H1 (cell line): ENCODE data around the gene P4HA3. TPM values are rescaled to one million over a fixed set of nuclear protein-coding genes. Genes with fewer than 3 reads are reported as not detected.

ENCODE experiments used
- CTCF ChIA-PET: fragments of 300-600 bp; sonication (Branson Sonifier 250); formaldehyde crosslinking; loops from one replicate; lab custom pipeline; 2021; ENCODE audit not compliant: partially characterized antibody; lab: Charles Lee
- POLR2A ChIA-PET: fragments of 300-600 bp; sonication (Branson Sonifier 250); formaldehyde crosslinking; loops from one replicate; lab custom pipeline; 2021; ENCODE audit warnings: inconsistent platforms; ENCODE audit not compliant: partially characterized antibody; lab: Charles Lee
- DNase-seq, 2 experiments: peaks; one replicate each; pipeline versions ENCODE4 v3.0.0 to v3.0.0-alpha.2; 2010 to 2022; ENCODE audit warnings: low spot score in 2 of 2, low read depth in 1 of 2, mixed read lengths in 1 of 2
- FAIRE-seq: peaks from 2 replicates; lab custom pipeline; 2011; peaks lifted over from hg19 to GRCh38; lab: Jason Lieb, UNC
- H2AFZ ChIP-seq: 2 replicates; pipeline ENCODE4 v1.8.1; 2012; ENCODE audit warnings: low read length, inconsistent platforms
- H2AK5ac ChIP-seq: 2 replicates; pipeline ENCODE4 v1.6.1; 2013; ENCODE audit warnings: low read depth, low read length
- H2BK120ac ChIP-seq: replicated peaks from 2 replicates; pipeline ENCODE3; 2013; ENCODE audit warnings: low read depth, low read length, inconsistent platforms
- H2BK12ac ChIP-seq: 2 replicates; pipeline ENCODE4 v1.6.1; 2013; ENCODE audit warnings: low read depth, low read length
- H2BK15ac ChIP-seq: 2 replicates; pipeline ENCODE4 v1.6.1; 2013; ENCODE audit warnings: low read length
- H2BK20ac ChIP-seq: 2 replicates; pipeline ENCODE4 v1.6.1; 2013; ENCODE audit warnings: low read length
- H2BK5ac ChIP-seq: 2 replicates; pipeline ENCODE4 v1.6.1; 2013; ENCODE audit warnings: low read depth, low read length
- H3K14ac ChIP-seq: 2 replicates; pipeline ENCODE4 v1.6.1; 2013; ENCODE audit warnings: inconsistent platforms; ENCODE audit not compliant: insufficient read length
- H3K18ac ChIP-seq: 2 replicates; pipeline ENCODE4 v1.6.1; 2013; ENCODE audit warnings: low read length; ENCODE audit errors: extremely low read depth
- H3K23ac ChIP-seq: 2 replicates; pipeline ENCODE4 v1.6.1; 2013; ENCODE audit warnings: inconsistent platforms; ENCODE audit not compliant: insufficient read length
- H3K23me2 ChIP-seq: 2 replicates; pipeline ENCODE4 v1.6.1; 2013; ENCODE audit warnings: low read depth, low read length
- H3K27ac ChIP-seq: 2 replicates; pipeline ENCODE4 v1.6.1; 2011; ENCODE audit warnings: low read depth, low read length, inconsistent platforms
- H3K27me3 ChIP-seq, 4 experiments: replicated peaks in 1 of 4; 1 replicate in 1 of 4; 2 replicates in 3 of 4; pipeline versions ENCODE4 v1.6.1 to v1.8.1; 2011 to 2013; ENCODE audit warnings: low read length in 3 of 4, mild to moderate bottlenecking in 3 of 4, inconsistent platforms in 2 of 4, mixed read lengths in 2 of 4, moderate library complexity in 1 of 4; ENCODE audit not compliant: control insufficient read depth in 3 of 4, insufficient read depth in 3 of 4; ENCODE audit errors: extremely low read depth in 1 of 4
- H3K36me3 ChIP-seq, 4 experiments: 2 replicates each; pipeline versions ENCODE4 v1.6.1 to v1.8.1; 2011 to 2013; ENCODE audit warnings: mild to moderate bottlenecking in 4 of 4, low read length in 3 of 4, moderate library complexity in 2 of 4, control low read depth in 1 of 4, inconsistent platforms in 1 of 4; ENCODE audit not compliant: insufficient read depth in 4 of 4, control insufficient read depth in 2 of 4
- H3K4ac ChIP-seq: replicated peaks from 2 replicates; pipeline ENCODE3; 2013; ENCODE audit warnings: low read length, low read depth, mixed read lengths, inconsistent platforms; ENCODE audit not compliant: insufficient read length
- H3K4me1 ChIP-seq, 4 experiments: replicated peaks in 1 of 4; 1 replicate in 1 of 4; 2 replicates in 3 of 4; pipeline versions ENCODE4 v1.6.1 to v1.8.1; 2011 to 2013; ENCODE audit warnings: low read length in 3 of 4, inconsistent platforms in 2 of 4, mixed read lengths in 1 of 4; ENCODE audit not compliant: insufficient read depth in 4 of 4, control insufficient read depth in 3 of 4
- H3K4me2 ChIP-seq, 2 experiments: 2 replicates each; pipeline versions ENCODE4 v1.6.1 to v1.8.1; 2011 to 2013; ENCODE audit warnings: low read depth in 2 of 2, low read length in 2 of 2, control low read depth in 1 of 2, inconsistent platforms in 1 of 2, mild to moderate bottlenecking in 1 of 2; ENCODE audit not compliant: insufficient read depth in 1 of 2
- H3K4me3 ChIP-seq, 4 experiments: fragments of 200-600, 300-600 bp in 1 of 4; sonication (generic), shearing (Covaris generic), sonication (Bioruptor Twin) in 1 of 4; 2 replicates each; pipeline versions ENCODE4 v1.5.1 to v1.8.1; 2011 to 2016; ENCODE audit warnings: low read length in 4 of 4, low read depth in 3 of 4, control low read depth in 2 of 4, inconsistent platforms in 2 of 4, mild to moderate bottlenecking in 2 of 4, mixed read lengths in 1 of 4, moderate library complexity in 1 of 4; ENCODE audit not compliant: insufficient read depth in 2 of 4; ENCODE audit errors: extremely low read depth in 1 of 4
- H3K56ac ChIP-seq: replicated peaks from 2 replicates; pipeline ENCODE3; 2013; ENCODE audit warnings: low read depth, mild to moderate bottlenecking, mixed read lengths, low read length, inconsistent platforms; ENCODE audit not compliant: insufficient read length
- H3K79me1 ChIP-seq: 2 replicates; pipeline ENCODE4 v1.6.1; 2013; ENCODE audit warnings: low read depth, low read length, control low read depth
- H3K79me2 ChIP-seq, 2 experiments: 2 replicates each; pipeline versions ENCODE4 v1.6.1 to v1.8.1; 2012 to 2013; ENCODE audit warnings: low read length in 2 of 2, mild to moderate bottlenecking in 2 of 2, inconsistent platforms in 1 of 2; ENCODE audit not compliant: insufficient read depth in 2 of 2, control insufficient read depth in 1 of 2
- H3K9ac ChIP-seq, 4 experiments: replicated peaks in 1 of 4; 1 replicate in 1 of 4; 2 replicates in 3 of 4; pipeline versions ENCODE4 v1.6.1 to v1.8.1; 2011 to 2013; ENCODE audit warnings: low read depth in 3 of 4, low read length in 3 of 4, control low read depth in 2 of 4, mild to moderate bottlenecking in 2 of 4, moderate library complexity in 2 of 4, inconsistent platforms in 1 of 4; ENCODE audit errors: extremely low read depth in 1 of 4
- H3K9me3 ChIP-seq, 2 experiments: 2 replicates each; pipeline versions ENCODE4 v1.6.1 to v1.8.1; 2012 to 2013; ENCODE audit warnings: mild to moderate bottlenecking in 2 of 2, moderate library complexity in 2 of 2, control low read depth in 1 of 2, inconsistent platforms in 1 of 2, low read depth in 1 of 2, low read length in 1 of 2, mixed read lengths in 1 of 2; ENCODE audit not compliant: insufficient read depth in 2 of 2
- H4K20me1 ChIP-seq, 2 experiments: replicated peaks in 1 of 2; 2 replicates each; pipeline versions ENCODE3 to v1.8.1; 2011 to 2013; ENCODE audit warnings: inconsistent platforms in 2 of 2, low read length in 2 of 2, mild to moderate bottlenecking in 1 of 2; ENCODE audit not compliant: insufficient read depth in 2 of 2, control insufficient read depth in 1 of 2
- H4K5ac ChIP-seq: 2 replicates; pipeline ENCODE4 v1.6.1; 2013; ENCODE audit warnings: low read length, low read depth, mixed read lengths, inconsistent platforms; ENCODE audit not compliant: insufficient read length
- H4K8ac ChIP-seq: 2 replicates; pipeline ENCODE4 v1.8.0; 2013; ENCODE audit warnings: mild to moderate bottlenecking, moderate library complexity, low read length, inconsistent platforms; ENCODE audit not compliant: insufficient read depth; ENCODE audit errors: extremely low read depth
- H4K91ac ChIP-seq: replicated peaks from 2 replicates; pipeline ENCODE3; 2013; ENCODE audit warnings: low read length, mixed read lengths, inconsistent platforms; ENCODE audit not compliant: insufficient read length
- ATF3 ChIP-seq: IDR thresholded peaks from 2 replicates; pipeline ENCODE4 v1.6.1; 2011; ENCODE audit warnings: low read depth, mild to moderate bottlenecking, low read length; ENCODE audit not compliant: insufficient read depth
- CBX8 ChIP-seq: fragments of 300-800, 300-1000 bp; sonication (generic); IDR thresholded peaks from 2 replicates; pipeline ENCODE4 v1.7.1; 2016; ENCODE audit warnings: low read depth, low read length, borderline replicate concordance
- EZH2 ChIP-seq: fragments of 200-600 bp; sonication (generic); IDR thresholded peaks from 2 replicates; pipeline ENCODE4 v1.7.1; 2012; ENCODE audit warnings: low read depth, mild to moderate bottlenecking, moderate library complexity, low read length, inconsistent platforms; ENCODE audit not compliant: severe bottlenecking
- HDAC2 ChIP-seq, 2 experiments: fragments of 300-600 bp in 1 of 2; sonication (generic) in 1 of 2; IDR thresholded peaks; 2 replicates each; pipeline ENCODE4 v1.6.1; 2011 to 2012; ENCODE audit warnings: low read depth in 2 of 2, low read length in 2 of 2, mild to moderate bottlenecking in 2 of 2, moderate library complexity in 2 of 2, borderline replicate concordance in 1 of 2, inconsistent platforms in 1 of 2
- KDM1A ChIP-seq: fragments of 200-600, 300-600 bp; sonication (generic); IDR thresholded peaks from 2 replicates; pipeline ENCODE4 v1.7.1; 2016; ENCODE audit warnings: mild to moderate bottlenecking, low read length, borderline replicate concordance
- KDM4A ChIP-seq: IDR thresholded peaks from one replicate; pipeline ENCODE4 v1.7.1; 2012; ENCODE audit warnings: low read depth, mild to moderate bottlenecking, moderate library complexity, low read length, inconsistent platforms; ENCODE audit not compliant: severe bottlenecking
- KDM5A ChIP-seq: fragments of 200-600 bp; IDR thresholded peaks from 2 replicates; pipeline ENCODE4 v1.7.1; 2012; ENCODE audit warnings: mild to moderate bottlenecking, low read length, inconsistent platforms, mixed read lengths
- MAFK ChIP-seq: IDR thresholded peaks from 2 replicates; pipeline ENCODE4 v1.6.1; 2012; ENCODE audit warnings: low read depth, mild to moderate bottlenecking, improper control_type of control experiment, low read length
- RNF2 ChIP-seq: fragments of 200-900, 300-1000 bp; sonication (generic); IDR thresholded peaks from 2 replicates; pipeline ENCODE4 v1.7.1; 2016; ENCODE audit warnings: borderline replicate concordance, low read depth, mild to moderate bottlenecking, antibody characterized with exemption, low read length; ENCODE audit not compliant: poor library complexity, severe bottlenecking; ENCODE audit errors: missing control alignments
- SP4 ChIP-seq: IDR thresholded peaks from 2 replicates; pipeline ENCODE4 v1.6.1; 2012; ENCODE audit warnings: low read length, inconsistent platforms
- WGBS, 2 experiments: shearing (Covaris generic) in 1 of 2; methylation state at CpG; one replicate each; pipeline versions ENCODE4 v1.1.6 to v1.1.7; 2013 to 2015; ENCODE audit warnings: low lambda C conversion rate in 2 of 2, mixed read lengths in 2 of 2, inconsistent platforms in 1 of 2, low coverage in 1 of 2, missing lambda C conversion rate in 1 of 2; ENCODE audit not compliant: insufficient replicate concordance in 2 of 2, insufficient coverage in 1 of 2, insufficient read length in 1 of 2; ENCODE audit errors: extremely low coverage in 1 of 2, missing lambda C conversion rate in 1 of 2; 5-methylcytosine and 5-hydroxymethylcytosine counted together
- polyA plus RNA-seq, 7 experiments: library from polyadenylated mRNA; depleted of rRNA in 3 of 7; stranded (reverse) in 5 of 7; unstranded in 2 of 7; fragments of >200 nt in 5 of 7; fragments of 200-250 nt in 2 of 7; gene quantifications; 1 replicate in 5 of 7; 2 replicates in 1 of 7; 4 replicates in 1 of 7; pipeline versions ENCODE4 v1.2.1 to v1.2.3, GENCODE V29; 2011 to 2013; ENCODE audit warnings: missing spikeins in 2 of 7, mixed read lengths in 2 of 7
- total RNA-seq: library from RNA; stranded (reverse); fragmentation: NEBNext Ultra II Directional; extraction: Animal tissue kit (Norgen Biotek cat#: 25700); gene quantifications from 2 replicates; pipeline ENCODE4 v1.2.1, GENCODE V29; 2021
- TF ChIP-seq, protein P1 (sequence below): IDR thresholded peaks from 2 replicates; pipeline ENCODE4 v1.6.1; 2012; ENCODE audit warnings: inconsistent platforms

The P4HA3 gene
- total and polyA plus RNA-seq, 2 of the 8 experiments (the other 6 are each of a cell fraction or from before 2014, with no cell fraction given) = 0.06 TPM; not detected in 1

DNA sequence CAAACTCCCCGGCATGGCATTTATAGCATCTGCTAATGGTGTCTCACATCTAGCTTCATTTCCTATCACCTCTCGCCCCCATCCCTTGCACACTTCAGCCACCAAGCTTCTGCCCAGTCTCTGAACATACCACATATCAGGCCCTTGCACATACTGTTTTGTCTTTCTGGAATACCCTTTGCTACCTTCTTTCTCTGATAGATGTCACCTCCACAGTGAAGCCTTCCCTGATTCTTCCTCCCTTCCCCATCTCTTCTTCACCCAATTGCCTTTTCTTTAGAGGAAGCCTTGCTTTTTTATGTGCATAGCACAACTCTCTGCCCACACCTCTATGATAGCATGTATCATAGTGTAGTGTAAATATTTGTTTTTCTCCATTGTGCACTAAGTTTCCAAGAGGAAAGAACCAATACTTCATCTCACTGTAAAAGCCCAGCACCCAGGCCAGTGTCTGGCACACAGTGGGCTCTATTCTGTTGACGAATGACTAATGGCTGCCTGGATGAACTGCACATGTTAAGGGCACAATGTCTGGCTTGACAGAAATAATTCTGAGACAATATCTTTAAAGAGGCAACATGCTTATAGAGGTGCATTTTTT, 27.8 kb downstream of the P4HA3 start:
- Histone ChIP-seq H2BK120ac (no peak overlapping the region), H2BK15ac (no peak overlapping the region), H3K9me3 (no peaks in the 10 kb centered on the region), H2AK5ac (no peak overlapping the region), H3K14ac (no peak overlapping the region), H4K20me1 (no peaks in the 10 kb centered on the region), H2AFZ (no peak overlapping the region), H3K23me2 (no peaks in the 10 kb centered on the region), H3K79me1 (no peaks in the 10 kb centered on the region), H2BK12ac (no peak overlapping the region), H3K36me3 (no peaks in the 10 kb centered on the region), H2BK5ac (no peak overlapping the region), H4K91ac (no peak overlapping the region), H3K56ac (no peak overlapping the region), H3K4me1 (no peaks in the 10 kb centered on the region), H4K8ac (no peak overlapping the region), H3K4ac (no peak overlapping the region), H3K9ac (no peak overlapping the region), H3K4me3 (no peak overlapping the region), H3K27me3 (no peaks in the 10 kb centered on the region), H3K79me2 (no peaks in the 10 kb centered on the region), H4K5ac (no peak overlapping the region), H2BK20ac (no peak overlapping the region), H3K23ac (no peak overlapping the region), H3K18ac (no peak overlapping the region), H3K27ac (no peak overlapping the region), H3K4me2 (no peak overlapping the region)
- POLR2A ChIA-PET = no interaction called here
- no peak for DNase-seq
- no peak for FAIRE-seq
- 71% methylated on average over 3 of the region's 3 CpGs; no CpG with 5 or more reads in 1 of the 2 experiments for WGBS, 2 experiments
- CTCF ChIA-PET = interaction anchor here (1.2 to 1.5 kb wide), 2 partner anchors 34 to 166 kb away, joined by 3 to 6 read pairs; no protein-coding TSS in a partner anchor
- TF ChIP-seq, protein P1, sequence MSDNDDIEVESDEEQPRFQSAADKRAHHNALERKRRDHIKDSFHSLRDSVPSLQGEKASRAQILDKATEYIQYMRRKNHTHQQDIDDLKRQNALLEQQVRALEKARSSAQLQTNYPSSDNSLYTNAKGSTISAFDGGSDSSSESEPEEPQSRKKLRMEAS = no peak
- TF ChIP-seq CBX8 = no peak
- no peak for TF ChIP-seq KDM4A
- no peak for TF ChIP-seq HDAC2 (IDR thresholded peaks at IDR 0.05; ENCODE audit: borderline replicate concordance in 1 of 2, low read depth in 2 of 2, low read length in 2 of 2)
- TF ChIP-seq MAFK = no peak
- no peak for TF ChIP-seq ATF3
- TF ChIP-seq KDM1A = no peak
- no peak for TF ChIP-seq KDM5A
- TF ChIP-seq SP4 = no peak
- no peak for TF ChIP-seq EZH2
- no peak for TF ChIP-seq RNF2
